Loucy (cell line): ENCODE data around the gene COL23A1.

Source experiments
- H2AFZ ChIP-seq: fragments of 200-600 bp; sonication (generic); 2 replicates; pipeline ENCODE4 v1.6.0; 2016; ENCODE audit warnings: antibody characterized with exemption, mild to moderate bottlenecking, low read length, moderate library complexity
- H3F3A ChIP-seq: fragments of 200-600 bp; 2 replicates; pipeline ENCODE4 v1.6.0; 2016; ENCODE audit warnings: antibody characterized with exemption, low read depth, mild to moderate bottlenecking
- H3K27me3 ChIP-seq: fragments of 200-600 bp; sonication (generic); 2 replicates; pipeline ENCODE4 v1.6.1; 2014; ENCODE audit warnings: low read length, mild to moderate bottlenecking; ENCODE audit not compliant: insufficient read depth, poor library complexity, severe bottlenecking
- H3K36me3 ChIP-seq: fragments of 200-600 bp; sonication (generic); 2 replicates; pipeline ENCODE4 v1.6.1; 2016; ENCODE audit warnings: low read length; ENCODE audit not compliant: insufficient read depth
- H3K4me1 ChIP-seq: fragments of 200-600 bp; sonication (generic); 2 replicates; pipeline ENCODE4 v1.5.1; 2014; ENCODE audit warnings: low read length, mild to moderate bottlenecking; ENCODE audit not compliant: insufficient read depth, poor library complexity, severe bottlenecking
- H3K4me2 ChIP-seq: fragments of 200-600 bp; sonication (generic); 2 replicates; pipeline ENCODE4 v1.6.0; 2014; ENCODE audit warnings: antibody characterized with exemption, low read length, low read depth, mild to moderate bottlenecking; ENCODE audit not compliant: poor library complexity, severe bottlenecking
- H3K4me3 ChIP-seq: fragments of 200-600 bp; sonication (generic); 2 replicates; pipeline ENCODE4 v1.5.1; 2014; ENCODE audit warnings: low read length, mild to moderate bottlenecking, mixed read lengths; ENCODE audit not compliant: poor library complexity, severe bottlenecking
- H3K79me2 ChIP-seq: fragments of 200-600 bp; sonication (generic); 2 replicates; pipeline ENCODE4 v1.6.1; 2014; ENCODE audit warnings: low read length; ENCODE audit not compliant: insufficient read depth
- H3K9ac ChIP-seq: fragments of 200-600 bp; sonication (generic); 2 replicates; pipeline ENCODE4 v1.6.0; 2014; ENCODE audit warnings: mild to moderate bottlenecking, low read depth, low read length, moderate library complexity; ENCODE audit not compliant: poor library complexity, severe bottlenecking
- H3K9me2 ChIP-seq: fragments of 200-600 bp; sonication (generic); replicated peaks from 2 replicates; pipeline ENCODE4 v1.6.1; 2016; ENCODE audit warnings: low read depth, low read length, mixed read lengths
- H3K9me3 ChIP-seq: fragments of 200-600 bp; sonication (generic); 2 replicates; pipeline ENCODE4 v1.6.1; 2014; ENCODE audit warnings: mild to moderate bottlenecking, antibody characterized with exemption, low read length, low read depth; ENCODE audit not compliant: insufficient read depth
- H4K20me1 ChIP-seq: fragments of 200-600 bp; sonication (generic); 2 replicates; pipeline ENCODE4 v1.6.0; 2014; ENCODE audit warnings: antibody characterized with exemption, low read length, mild to moderate bottlenecking; ENCODE audit not compliant: insufficient read depth, poor library complexity, severe bottlenecking
- EZH2phosphoT487 ChIP-seq: fragments of 200-600 bp; IDR thresholded peaks from 2 replicates; pipeline ENCODE4 v1.6.1; 2018; ENCODE audit warnings: antibody characterized with exemption, mild to moderate bottlenecking, moderate library complexity, borderline replicate concordance
- TF ChIP-seq, protein P1 (sequence below): fragments of 200-600 bp; sonication (generic); conservative IDR thresholded peaks from 2 replicates; pipeline ENCODE4 v1.5.1; 2014; ENCODE audit warnings: mild to moderate bottlenecking, antibody characterized with exemption, low read length

COL23A1 gene

DNA sequence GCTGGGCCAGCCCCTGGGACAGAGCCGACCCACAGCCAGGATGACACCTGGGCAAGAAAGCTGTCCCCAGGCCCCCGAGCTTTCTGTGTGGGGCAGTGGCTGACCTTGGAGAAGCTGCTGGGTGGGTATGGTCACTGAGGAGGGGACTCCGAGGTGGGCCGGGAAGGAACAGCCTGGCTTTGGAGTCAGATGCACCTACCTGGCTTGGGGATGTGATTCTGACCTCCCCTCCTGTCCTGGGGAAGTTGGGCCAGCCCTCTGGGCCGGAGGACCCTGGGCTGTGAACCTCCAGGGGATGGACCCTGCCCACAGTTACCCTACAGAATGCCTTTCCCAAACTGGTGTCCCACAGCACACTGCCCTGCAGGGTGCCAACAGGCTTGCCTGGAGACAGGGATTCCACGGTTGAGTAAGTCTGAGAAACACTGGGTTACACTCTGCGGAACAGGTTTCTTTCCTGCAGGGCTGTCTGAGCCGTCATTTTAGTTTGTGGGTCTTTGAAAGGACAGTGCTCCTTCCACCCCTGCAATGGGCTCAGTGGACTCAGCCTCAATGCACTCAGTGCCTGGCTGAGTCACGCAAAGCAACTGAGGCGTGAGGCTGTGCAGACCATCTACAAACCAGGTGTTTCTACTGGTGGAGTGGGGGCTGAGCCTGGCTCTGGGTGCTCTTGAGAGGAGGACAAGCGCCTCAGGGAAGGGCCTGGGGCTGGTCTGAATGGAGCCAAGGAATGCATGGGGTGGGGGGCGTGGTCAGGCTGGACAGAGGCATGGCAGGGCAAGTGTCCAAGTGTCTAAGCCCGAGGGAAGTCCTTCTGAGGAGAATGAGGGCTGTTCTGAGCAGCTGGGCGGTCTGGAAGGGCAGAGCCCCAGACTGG, 316.3 kb downstream of the COL23A1 start:
- Histone ChIP-seq H3F3A (no peaks in the 10 kb centered on the region), H3K4me2 (no peak overlapping the region), H3K4me1 (no peaks in the 10 kb centered on the region), H4K20me1 (no peaks in the 10 kb centered on the region), H3K27me3 (no peaks in the 10 kb centered on the region), H3K9me3 (no peaks in the 10 kb centered on the region), H3K36me3 (no peaks in the 10 kb centered on the region), H3K79me2 (no peaks in the 10 kb centered on the region), H2AFZ (no peak overlapping the region), H3K9ac (no peak overlapping the region), H3K9me2 (no peaks in the 10 kb centered on the region), H3K4me3 (no peak overlapping the region)
- no peak for TF ChIP-seq EZH2phosphoT487
- TF ChIP-seq, protein P1, sequence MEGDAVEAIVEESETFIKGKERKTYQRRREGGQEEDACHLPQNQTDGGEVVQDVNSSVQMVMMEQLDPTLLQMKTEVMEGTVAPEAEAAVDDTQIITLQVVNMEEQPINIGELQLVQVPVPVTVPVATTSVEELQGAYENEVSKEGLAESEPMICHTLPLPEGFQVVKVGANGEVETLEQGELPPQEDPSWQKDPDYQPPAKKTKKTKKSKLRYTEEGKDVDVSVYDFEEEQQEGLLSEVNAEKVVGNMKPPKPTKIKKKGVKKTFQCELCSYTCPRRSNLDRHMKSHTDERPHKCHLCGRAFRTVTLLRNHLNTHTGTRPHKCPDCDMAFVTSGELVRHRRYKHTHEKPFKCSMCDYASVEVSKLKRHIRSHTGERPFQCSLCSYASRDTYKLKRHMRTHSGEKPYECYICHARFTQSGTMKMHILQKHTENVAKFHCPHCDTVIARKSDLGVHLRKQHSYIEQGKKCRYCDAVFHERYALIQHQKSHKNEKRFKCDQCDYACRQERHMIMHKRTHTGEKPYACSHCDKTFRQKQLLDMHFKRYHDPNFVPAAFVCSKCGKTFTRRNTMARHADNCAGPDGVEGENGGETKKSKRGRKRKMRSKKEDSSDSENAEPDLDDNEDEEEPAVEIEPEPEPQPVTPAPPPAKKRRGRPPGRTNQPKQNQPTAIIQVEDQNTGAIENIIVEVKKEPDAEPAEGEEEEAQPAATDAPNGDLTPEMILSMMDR = no peak

DNA sequence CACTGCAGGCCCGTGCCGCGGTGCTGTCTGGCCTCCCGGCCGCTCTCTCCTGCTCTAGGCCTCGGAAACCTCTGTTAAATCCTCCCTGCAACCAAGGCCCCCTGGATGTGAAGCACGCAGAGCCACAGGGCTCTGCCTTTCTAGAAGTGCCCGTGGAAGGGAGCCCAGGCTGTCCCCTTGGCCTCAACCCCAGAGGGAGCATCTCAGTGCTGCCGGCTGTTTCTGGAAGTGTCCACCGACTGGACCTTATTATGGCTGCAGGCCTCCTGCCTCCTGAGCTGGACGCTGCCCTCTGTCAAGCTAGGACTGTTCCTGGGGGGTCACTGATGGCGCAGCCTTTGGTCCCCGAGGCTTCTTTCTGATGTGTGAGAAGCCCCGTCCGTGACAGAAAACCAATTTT, 317.2 kb downstream of the COL23A1 start:
- no peak overlapping the region for H3K4me2 ChIP-seq
- H3K9ac ChIP-seq = no peak overlapping the region
- no peaks in the 10 kb centered on the region for H3K4me1 ChIP-seq
- no peaks in the 10 kb centered on the region for H3K79me2 ChIP-seq
- H2AFZ ChIP-seq = no peak overlapping the region
- H3K27me3 ChIP-seq = no peaks in the 10 kb centered on the region
- no peaks in the 10 kb centered on the region for H3K9me3 ChIP-seq
- H4K20me1 ChIP-seq = no peaks in the 10 kb centered on the region
- no peaks in the 10 kb centered on the region for H3K36me3 ChIP-seq
- no peak overlapping the region for H3K4me3 ChIP-seq
- no peaks in the 10 kb centered on the region for H3F3A ChIP-seq
- no peaks in the 10 kb centered on the region for H3K9me2 ChIP-seq
- TF ChIP-seq, protein P1 = no peak
- TF ChIP-seq EZH2phosphoT487 = no peak

DNA sequence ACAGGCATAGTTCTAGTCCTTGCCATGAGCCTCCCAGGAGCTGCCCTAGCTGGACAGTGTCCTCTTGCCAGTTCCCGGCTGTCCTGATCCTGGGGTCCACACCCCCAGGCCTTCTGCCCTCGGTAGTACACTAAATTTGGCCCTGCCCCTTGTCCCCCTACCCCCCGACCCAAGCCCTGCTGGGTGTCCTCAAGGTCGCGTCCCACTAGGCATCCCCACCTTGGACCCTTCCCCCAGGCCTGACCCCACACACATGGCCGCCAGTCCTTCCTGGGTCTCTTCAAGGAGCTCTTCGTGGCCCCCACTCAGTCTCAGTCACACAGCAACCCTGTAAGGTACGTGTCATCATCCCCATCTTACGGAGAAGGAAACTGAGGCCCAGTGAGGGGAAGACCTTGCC, 317.6 kb downstream of the COL23A1 start:
- H3K9me2 ChIP-seq = no peaks in the 10 kb centered on the region
- H3K4me1 ChIP-seq = no peaks in the 10 kb centered on the region
- H3F3A ChIP-seq = no peaks in the 10 kb centered on the region
- H3K79me2 ChIP-seq = no peaks in the 10 kb centered on the region
- no peak overlapping the region for H3K4me3 ChIP-seq
- no peaks in the 10 kb centered on the region for H3K27me3 ChIP-seq
- no peak overlapping the region for H3K9ac ChIP-seq
- no peak overlapping the region for H3K4me2 ChIP-seq
- TF ChIP-seq, protein P1 = no peak
- TF ChIP-seq EZH2phosphoT487 = no peak
- no peaks in the 10 kb centered on the region for H4K20me1 ChIP-seq
- H3K36me3 ChIP-seq = no peaks in the 10 kb centered on the region
- no peaks in the 10 kb centered on the region for H3K9me3 ChIP-seq
- no peak overlapping the region for H2AFZ ChIP-seq
